ENCODE data around the gene HTT.
"Not testable (repeated sequence)": the region's sequence is repeated elsewhere in the genome, so short reads cannot be mapped to it uniquely, and the experiment has no call there.

Gene HTT

DNA sequence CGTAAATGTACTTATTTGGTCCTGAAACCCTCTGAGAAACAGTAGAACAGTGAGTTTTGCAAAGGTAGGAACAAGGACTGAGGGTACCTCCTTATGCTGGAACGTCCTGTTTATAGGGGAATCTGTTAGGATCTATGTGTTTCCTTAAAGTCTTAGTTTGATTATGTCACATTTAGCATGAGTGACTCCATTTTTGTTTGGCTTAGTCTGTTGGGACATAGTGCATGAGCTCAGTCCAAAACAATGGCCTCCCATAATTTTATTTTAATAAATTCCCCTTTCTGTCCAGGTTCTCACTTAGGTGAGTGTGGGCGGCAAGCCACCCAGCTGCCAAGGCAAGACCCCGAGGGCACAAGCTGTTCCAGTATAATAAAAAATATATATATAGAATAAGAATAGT is 27.9 kb upstream of the HTT start:
- no peak for DNase-seq

DNA sequence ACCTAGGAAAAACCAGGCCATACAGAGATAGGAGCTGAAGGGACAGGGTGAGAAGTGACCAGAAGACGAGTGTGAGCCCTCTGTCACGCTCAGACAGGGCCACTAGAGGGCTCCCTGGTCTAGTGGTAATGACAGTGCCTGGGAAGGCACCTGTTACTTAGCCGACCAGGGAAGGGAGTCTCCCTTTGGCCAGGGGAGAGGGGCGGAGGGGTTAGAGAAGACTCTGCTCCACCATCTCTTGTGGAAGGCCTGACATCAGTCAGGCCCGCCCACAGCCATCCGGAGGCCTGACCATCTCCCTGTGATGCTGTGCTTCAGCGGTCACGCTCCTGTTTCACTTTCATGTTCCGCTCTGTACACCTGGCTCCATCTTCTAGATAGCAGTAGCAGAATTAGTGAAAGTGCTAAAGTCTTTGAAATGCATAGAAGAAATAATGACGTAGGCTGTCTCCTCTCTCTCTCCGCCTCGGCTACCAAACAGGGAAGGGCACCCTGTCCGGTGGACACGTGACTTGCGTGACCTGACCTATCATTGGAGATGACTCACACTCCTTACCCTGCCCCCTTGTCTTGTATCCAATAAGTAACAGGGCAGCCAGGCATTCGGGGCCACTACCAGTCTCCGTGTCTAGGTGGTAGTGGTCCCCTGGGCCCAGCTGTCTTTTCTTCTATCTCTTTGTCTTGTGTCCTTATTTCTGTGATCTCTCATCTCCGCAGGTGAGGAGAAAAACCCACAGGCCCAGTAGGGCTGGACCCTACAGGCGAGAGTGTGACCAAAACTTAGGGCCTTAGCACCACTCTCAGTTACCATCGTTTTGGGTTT is 26.8 kb upstream of the HTT start:
- DNase-seq: peak; percentile 93

DNA sequence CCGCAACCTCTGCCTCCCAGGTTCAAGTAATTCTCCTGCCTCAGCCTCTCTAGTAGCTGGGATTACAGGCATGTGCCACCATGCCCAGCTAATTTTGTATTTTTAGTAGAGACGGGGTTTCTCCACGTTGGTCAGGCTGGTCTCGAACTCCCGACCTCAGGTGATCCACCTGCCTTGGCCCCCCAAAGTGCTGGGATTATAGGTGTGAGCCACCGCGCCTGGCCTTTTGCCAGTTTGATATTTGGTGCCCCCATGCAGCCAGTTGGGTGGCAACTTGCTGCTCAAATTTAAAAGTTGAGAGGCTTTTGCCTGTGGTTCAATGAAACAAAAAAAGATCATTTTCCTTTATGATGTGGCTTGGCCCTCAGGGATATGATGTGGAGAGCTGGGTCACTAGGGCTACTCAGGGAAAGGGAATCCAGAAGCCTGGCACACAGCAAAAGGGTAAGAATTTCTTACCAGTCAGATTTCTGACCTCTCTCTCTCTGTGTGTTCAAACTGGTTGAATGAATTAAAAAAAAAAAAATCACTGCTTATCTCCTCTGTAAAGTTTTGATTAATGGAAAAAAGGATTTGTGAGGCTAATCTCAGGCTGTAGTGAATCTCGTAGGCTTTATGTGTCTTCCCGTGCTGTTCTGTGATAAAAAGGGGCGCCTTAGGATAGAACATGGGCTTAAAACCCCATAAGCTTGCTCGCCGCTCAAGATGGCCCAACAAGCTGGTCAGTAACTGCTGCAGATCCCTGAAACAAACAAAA is 23.2 kb upstream of the HTT start:
- not testable (repeated sequence) for DNase-seq

DNA sequence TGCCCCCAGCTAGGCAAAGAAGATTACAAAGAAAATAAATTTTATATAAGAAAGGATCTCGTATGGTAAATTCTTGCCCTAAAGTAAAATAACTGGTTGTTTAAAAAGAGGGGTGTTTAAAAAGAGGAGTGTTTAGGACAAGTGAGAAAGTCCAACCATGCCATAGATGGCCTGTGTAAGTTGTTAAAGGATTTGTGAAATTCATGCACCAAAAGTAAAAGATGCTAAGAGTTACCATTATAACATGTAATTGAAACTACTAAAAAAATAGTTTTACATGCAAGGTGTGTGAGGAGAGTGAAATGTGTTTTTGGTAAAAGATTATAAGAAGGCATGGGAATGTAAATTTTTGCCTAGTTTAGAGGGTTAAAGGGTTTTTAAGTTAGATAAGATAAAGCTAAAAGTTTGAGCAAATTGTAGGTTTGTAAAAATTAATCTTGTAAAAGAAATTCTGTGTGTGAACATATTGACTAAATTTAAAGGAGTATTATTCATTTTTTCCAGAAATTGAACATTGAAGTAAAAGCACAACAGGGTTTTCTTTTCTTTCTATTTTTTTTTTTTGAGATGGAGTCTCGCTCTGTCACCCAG is 20.2 kb upstream of the HTT start:
- no peak for DNase-seq

DNA sequence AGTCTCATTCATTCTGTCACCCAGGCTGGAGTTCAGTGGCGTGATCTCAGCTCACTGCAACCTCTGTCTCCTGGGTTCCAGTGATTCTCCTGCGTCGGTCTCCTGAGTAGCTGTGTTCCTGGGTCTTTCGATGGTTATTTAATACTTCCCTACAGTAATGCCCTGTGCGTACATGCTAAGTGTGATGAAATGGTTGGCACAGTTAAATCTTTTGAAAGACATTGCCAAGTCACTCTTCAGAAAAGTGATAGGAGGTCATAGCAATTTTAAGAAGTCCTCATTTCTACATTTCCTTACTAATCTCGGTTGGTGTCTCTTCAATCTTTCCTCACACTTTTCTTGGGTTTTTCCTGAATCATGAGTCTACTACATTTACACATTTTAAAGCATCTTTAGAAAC is 14.5 kb upstream of the HTT start:
- no peak for DNase-seq

DNA sequence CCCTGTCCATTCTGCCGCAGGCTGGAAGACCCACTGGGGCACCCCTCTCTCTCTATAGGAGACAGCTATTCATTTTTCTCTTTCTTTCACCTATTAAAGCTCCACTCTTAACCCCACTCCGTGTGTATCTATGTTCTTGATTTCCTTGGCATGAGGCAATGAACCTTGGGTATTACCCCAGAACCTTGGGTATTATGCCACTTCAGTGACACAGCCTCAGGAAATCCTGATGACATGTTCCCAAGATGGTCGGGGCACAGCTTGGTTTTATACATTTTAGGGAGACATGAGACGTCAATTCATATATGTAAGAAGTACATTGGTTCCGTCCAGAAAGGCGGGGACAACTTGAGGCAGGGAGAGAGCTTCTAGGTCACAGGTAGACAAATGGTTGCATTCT is 13.5 kb upstream of the HTT start:
- no peak for DNase-seq

DNA sequence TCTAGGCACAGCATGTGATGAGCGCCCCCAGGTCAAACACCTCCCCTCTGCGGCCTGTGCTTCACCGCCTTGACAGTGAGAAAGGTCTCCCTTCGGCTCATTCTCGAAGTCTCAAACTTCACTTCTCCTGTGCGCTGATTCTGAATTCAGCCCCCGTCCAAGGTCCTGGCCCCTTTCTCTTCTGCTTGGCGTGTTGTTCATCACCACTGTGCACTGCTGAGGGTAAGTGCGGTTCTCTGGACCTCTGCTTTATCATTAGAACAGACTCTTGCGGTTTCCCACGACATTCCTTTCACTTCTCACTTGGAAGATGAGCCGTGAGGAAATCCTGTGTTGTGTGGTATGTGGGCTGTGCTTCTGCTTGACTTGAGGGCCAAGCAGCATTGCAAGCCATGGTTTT is 12.0 kb upstream of the HTT start:
- DNase-seq: no peak

DNA sequence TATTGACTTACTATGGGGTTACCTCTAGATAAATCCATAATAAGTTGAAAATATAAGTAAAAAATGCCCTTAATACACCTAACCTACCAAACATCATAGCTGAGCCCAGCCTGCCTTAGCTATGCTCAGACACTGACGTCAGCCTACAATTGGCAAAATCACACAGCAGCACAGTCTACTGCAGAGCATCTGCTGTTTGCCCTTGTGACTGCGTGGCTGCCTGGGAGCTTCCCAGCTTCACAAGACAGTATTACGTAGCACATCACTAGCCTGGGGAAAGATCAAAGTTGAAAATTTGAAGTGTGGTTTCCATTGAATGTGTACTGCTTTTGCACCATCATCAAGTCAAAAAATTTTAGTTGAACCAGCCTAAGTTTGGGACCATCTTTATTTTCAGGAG is 8.9 kb upstream of the HTT start:
- DNase-seq: no peak

DNA sequence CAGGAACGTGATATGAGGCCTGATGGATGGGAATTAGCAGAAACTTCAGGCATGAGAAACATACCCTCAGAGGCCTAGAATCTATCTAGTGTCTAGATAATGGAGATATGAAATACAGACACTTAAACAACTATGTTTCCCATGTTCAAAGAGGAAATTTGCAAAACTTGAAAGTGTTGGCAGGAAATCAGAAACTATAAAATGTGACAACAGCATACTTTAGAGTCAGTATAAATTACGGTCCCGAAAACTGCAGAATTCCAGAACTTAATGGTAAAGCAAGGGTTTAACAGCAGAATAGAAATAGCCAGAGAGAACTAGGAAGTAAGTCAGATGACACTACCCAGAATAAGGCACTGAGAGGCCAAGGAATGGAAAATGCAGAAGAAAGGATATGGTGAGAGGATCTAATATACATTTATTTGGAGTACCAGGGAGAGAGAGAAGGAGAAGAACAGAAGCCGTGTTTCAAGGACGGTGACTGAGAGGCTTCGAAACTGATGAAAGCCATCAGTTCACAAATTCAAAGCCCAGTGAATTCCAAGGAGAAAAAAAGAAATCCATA is 7.6 kb upstream of the HTT start:
- DNase-seq: no peak

DNA sequence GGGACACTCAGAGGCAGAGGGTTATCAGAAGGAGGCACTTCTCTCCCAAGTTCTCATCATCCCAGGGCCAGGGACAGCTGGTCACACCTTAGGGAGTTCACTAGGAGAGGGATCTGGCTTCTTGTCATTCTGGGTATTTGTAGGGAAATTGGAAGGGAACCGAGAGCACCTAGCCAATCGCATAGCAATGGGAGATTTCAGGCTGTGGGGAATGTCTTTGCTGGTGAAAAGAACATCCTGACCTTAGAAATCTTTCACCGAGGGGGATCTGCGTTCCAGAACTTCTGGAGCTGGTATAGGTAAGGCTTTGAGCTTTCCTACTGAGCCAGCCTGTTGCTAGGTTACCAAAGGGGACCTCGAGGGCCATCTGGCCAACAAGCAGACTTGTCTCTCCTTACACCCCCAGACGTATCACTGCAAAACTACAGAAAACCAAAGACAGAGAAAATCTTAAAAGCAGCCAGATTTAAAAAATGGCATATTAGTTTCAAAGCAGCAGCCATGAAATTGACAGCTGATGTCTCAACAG is 6.9 kb upstream of the HTT start:
- DNase-seq: no peak

DNA sequence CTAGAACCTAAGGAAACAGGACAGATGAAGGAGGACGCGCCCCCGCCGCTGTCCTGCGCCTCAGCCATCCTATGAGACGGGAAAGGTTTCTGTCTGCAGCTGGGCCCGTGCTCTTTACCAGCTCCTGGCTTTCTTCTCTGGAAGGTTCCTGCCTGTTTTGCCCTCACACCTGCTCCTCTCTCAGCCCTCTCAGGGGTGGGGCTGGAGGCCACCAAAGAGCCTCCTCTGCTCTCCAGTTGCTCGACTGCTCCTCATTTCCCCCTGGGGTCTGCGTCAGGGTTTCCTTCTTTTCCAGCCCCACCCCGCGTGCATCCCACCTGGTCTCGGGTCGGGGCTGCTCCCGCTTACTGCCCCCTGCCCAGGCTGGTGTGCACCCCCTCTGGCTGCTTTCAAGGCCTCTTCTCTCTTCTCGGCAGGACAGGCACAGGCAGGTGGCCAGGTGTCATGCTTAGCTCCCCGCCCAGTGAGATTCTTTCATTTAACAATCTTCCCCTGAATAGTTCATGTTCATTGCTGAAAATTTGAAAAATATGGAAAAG is 4.8 kb upstream of the HTT start:
- no peak for DNase-seq

DNA sequence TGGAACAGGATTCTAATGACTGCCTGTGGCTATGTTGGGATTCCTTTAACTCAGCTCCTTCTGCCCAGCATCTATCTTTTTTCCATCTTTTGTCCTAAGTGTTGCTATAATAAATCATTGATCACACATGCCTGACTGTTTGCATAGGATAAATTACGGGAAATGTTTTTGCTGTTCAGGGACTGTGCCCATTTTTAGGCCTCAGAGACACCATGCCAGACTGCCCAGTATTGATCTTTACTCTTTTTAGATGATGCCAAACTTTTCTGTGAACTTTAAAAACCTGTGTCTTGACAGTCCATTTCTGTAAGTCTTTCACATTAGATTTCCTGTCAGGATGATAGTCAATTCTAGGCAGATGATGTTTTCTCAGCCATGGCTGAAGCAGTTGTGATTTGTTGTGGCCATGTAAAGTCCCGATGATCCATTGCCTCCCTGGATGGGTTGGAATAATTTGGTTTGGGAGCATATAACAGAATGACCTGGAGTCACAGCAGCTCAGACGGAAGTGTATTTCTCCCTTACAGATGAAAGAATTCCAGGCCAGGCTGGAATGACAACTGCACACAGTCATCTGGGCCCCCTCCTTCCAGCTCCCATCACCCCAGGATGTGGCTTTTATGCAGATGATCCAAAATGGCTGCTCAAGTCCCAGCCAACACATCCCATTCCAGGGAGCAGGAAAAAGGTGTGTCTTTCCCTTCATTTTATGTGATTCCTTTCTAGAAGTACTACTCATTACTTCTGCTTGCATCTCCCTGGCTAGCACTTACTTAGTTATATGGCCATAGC is 3.6 kb upstream of the HTT start:
- DNase-seq: no peak

DNA sequence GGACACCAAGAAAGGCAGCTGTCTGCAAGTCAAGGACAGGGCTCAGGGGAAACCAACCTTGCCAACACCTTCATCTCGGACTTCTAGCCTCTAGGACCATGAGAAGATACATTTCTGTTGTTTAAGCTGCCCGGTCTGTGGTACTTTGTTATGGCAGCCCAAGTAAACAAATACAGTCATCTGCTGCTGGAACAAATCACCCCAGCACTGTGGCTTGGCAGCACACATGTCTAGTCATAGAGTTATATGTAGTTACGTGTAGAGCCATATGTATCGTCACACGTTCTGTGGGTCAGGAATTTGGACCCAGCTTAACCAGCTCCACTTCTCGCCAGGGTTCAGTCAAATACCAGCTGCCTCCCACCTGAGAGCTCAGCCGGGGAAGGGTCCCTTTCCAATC is 2.7 kb upstream of the HTT start:
- no peak for DNase-seq

DNA sequence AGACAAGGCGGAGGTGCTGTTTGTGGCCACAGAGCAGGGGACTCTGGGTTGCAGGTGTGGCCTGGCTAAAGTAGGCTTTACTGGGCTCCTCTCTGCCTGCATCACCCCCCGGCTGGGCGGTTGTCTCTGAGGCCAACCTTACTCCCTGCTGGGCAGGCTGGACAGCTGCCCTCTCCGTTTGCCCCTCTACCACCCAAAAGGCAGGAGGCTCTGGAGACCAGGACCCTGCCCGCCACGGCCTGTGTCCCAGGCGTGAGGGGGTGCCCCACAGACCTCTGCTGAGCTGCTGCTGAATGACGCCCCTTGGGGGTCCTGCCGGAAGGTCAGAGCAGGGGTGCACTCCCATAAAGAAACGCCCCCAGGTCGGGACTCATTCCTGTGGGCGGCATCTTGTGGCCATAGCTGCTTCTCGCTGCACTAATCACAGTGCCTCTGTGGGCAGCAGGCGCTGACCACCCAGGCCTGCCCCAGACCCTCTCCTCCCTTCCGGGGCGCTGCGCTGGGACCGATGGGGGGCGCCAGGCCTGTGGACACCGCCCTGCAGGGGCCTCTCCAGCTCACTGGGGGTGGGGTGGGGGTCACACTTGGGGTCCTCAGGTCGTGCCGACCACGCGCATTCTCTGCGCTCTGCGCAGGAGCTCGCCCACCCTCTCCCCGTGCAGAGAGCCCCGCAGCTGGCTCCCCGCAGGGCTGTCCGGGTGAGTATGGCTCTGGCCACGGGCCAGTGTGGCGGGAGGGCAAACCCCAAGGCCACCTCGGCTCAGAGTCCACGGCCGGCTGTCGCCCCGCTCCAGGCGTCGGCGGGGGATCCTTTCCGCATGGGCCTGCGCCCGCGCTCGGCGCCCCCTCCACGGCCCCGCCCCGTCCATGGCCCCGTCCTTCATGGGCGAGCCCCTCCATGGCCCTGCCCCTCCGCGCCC is 1.1 kb upstream of the HTT start:
- DNase-seq: no peak

DNA sequence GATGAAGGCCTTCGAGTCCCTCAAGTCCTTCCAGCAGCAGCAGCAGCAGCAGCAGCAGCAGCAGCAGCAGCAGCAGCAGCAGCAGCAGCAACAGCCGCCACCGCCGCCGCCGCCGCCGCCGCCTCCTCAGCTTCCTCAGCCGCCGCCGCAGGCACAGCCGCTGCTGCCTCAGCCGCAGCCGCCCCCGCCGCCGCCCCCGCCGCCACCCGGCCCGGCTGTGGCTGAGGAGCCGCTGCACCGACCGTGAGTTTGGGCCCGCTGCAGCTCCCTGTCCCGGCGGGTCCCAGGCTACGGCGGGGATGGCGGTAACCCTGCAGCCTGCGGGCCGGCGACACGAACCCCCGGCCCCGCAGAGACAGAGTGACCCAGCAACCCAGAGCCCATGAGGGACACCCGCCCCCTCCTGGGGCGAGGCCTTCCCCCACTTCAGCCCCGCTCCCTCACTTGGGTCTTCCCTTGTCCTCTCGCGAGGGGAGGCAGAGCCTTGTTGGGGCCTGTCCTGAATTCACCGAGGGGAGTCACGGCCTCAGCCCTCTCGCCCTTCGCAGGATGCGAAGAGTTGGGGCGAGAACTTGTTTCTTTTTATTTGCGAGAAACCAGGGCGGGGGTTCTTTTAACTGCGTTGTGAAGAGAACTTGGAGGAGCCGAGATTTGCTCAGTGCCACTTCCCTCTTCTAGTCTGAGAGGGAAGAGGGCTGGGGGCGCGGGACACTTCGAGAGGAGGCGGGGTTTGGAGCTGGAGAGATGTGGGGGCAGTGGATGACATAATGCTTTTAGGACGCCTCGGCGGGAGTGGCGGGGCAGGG is 568 bp downstream of the HTT start:
- peak; percentile 68 for DNase-seq

DNA sequence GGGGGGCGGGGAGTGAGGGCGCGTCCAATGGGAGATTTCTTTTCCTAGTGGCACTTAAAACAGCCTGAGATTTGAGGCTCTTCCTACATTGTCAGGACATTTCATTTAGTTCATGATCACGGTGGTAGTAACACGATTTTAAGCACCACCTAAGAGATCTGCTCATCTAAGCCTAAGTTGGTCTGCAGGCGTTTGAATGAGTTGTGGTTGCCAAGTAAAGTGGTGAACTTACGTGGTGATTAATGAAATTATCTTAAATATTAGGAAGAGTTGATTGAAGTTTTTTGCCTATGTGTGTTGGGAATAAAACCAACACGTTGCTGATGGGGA is 1.1 kb downstream of the HTT start:
- no peak for DNase-seq

DNA sequence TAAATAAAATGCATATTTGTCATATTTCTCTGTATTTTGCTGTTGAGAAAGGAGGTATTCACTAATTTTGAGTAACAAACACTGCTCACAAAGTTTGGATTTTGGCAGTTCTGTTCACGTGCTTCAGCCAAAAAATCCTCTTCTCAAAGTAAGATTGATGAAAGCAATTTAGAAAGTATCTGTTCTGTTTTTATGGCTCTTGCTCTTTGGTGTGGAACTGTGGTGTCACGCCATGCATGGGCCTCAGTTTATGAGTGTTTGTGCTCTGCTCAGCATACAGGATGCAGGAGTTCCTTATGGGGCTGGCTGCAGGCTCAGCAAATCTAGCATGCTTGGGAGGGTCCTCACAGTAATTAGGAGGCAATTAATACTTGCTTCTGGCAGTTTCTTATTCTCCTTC is 3.3 kb downstream of the HTT start:
- no peak for DNase-seq

DNA sequence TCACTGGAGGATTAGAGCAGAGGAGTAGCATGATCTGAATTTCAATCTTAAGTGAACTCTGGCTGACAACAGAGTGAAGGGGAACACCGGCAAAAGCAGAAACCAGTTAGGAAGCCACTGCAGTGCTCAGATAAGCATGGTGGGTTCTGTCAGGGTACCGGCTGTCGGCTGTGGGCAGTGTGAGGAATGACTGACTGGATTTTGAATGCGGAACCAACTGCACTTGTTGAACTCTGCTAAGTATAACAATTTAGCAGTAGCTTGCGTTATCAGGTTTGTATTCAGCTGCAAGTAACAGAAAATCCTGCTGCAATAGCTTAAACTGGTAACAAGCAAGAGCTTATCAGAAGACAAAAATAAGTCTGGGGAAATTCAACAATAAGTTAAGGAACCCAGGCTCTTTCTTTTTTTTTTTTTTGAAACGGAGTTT is 5.2 kb downstream of the HTT start:
- DNase-seq: peak; percentile 44

DNA sequence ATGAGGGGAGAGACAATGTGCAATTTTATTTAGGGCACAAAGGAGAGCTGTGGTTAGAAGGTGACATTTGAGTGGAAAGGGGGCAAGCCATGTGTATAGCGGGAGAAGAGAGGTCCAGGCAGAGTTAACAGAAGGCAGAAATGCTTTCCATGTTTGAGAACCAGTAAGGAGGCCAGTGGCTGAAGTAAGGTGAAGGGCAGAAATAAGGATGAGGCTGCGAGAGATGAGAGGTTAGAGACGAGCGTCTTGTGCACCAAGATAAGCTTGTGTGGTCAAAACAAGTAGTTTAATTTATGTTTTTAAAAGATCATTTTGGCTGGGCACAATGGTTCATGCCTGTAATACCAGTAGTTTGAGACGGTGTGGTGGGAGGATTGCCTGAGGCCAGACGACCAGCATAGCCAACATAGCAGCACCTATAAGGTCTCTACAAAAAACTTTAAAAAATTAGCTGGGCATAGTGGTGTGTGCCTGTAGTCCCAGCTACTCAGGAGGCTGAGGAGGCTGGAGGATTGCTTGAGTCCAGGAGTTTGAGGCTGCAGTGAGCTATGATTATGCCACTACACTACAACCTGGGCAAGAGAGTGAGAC is 8.5 kb downstream of the HTT start:
- no peak for DNase-seq

DNA sequence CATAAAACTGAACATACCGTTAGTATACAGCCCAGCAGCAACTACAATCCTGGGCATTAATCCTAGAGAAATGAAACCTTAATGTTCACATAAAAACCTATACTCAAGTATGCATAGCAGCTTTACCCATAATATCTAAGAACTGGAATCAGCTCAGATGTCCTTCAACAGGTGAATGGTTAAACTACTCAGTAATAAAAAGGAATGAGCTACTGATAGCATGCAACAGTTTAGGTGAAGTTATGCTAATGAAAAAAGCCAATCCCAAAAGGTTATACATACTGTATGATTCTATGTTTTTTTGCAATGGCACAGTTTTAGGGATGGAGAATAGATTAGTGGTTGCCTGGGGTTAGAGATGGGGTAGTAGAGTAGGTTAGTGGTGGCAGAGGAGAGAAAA is 9.3 kb downstream of the HTT start:
- DNase-seq: no peak
